ENCODE data around the gene HRH1.

DNA sequence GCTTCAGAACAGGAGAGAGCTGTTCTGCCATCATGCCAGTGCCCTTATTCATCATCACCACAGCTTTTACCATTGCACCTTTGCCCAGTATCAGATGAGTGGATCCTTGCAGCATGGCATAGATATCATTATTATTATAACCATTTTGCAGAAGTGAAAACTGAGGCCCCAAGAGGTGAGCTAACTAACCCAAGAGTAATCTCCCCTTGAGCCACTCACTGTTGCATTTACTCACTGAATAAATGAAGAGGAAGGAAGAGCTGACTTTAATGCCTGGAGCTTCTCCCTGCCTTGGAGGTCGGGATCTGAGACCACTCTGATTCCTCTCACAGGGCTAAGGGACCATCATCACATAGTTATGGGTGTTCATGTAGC, 32.0 kb downstream of the HRH1 start:
- TF ChIP-seq SOX5 (CRISPR knock-in tag; IDR thresholded peaks at IDR 0.05; ENCODE audit: borderline replicate concordance) (no peak), ZNF777 (CRISPR knock-in tag; IDR thresholded peaks at IDR 0.05) (no peak), HNRNPK (IDR thresholded peaks at IDR 0.05; ENCODE audit: low read depth, low read length, poor library complexity, severe bottlenecking) (no peak), ZBTB7A (CRISPR knock-in tag; IDR thresholded peaks at IDR 0.05) (no peak), CC2D1A (CRISPR knock-in tag; IDR thresholded peaks at IDR 0.05) (no peak), KLF15 (CRISPR knock-in tag; IDR thresholded peaks at IDR 0.05; ENCODE audit: borderline replicate concordance) (no peak), ZNF570 (CRISPR knock-in tag; IDR thresholded peaks at IDR 0.05; ENCODE audit: borderline replicate concordance) (no peak)
- TF ChIP-seq, protein P1, sequence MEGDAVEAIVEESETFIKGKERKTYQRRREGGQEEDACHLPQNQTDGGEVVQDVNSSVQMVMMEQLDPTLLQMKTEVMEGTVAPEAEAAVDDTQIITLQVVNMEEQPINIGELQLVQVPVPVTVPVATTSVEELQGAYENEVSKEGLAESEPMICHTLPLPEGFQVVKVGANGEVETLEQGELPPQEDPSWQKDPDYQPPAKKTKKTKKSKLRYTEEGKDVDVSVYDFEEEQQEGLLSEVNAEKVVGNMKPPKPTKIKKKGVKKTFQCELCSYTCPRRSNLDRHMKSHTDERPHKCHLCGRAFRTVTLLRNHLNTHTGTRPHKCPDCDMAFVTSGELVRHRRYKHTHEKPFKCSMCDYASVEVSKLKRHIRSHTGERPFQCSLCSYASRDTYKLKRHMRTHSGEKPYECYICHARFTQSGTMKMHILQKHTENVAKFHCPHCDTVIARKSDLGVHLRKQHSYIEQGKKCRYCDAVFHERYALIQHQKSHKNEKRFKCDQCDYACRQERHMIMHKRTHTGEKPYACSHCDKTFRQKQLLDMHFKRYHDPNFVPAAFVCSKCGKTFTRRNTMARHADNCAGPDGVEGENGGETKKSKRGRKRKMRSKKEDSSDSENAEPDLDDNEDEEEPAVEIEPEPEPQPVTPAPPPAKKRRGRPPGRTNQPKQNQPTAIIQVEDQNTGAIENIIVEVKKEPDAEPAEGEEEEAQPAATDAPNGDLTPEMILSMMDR (CRISPR knock-in tag; IDR thresholded peaks at IDR 0.05), result no peak
- TF ChIP-seq, protein P2, sequence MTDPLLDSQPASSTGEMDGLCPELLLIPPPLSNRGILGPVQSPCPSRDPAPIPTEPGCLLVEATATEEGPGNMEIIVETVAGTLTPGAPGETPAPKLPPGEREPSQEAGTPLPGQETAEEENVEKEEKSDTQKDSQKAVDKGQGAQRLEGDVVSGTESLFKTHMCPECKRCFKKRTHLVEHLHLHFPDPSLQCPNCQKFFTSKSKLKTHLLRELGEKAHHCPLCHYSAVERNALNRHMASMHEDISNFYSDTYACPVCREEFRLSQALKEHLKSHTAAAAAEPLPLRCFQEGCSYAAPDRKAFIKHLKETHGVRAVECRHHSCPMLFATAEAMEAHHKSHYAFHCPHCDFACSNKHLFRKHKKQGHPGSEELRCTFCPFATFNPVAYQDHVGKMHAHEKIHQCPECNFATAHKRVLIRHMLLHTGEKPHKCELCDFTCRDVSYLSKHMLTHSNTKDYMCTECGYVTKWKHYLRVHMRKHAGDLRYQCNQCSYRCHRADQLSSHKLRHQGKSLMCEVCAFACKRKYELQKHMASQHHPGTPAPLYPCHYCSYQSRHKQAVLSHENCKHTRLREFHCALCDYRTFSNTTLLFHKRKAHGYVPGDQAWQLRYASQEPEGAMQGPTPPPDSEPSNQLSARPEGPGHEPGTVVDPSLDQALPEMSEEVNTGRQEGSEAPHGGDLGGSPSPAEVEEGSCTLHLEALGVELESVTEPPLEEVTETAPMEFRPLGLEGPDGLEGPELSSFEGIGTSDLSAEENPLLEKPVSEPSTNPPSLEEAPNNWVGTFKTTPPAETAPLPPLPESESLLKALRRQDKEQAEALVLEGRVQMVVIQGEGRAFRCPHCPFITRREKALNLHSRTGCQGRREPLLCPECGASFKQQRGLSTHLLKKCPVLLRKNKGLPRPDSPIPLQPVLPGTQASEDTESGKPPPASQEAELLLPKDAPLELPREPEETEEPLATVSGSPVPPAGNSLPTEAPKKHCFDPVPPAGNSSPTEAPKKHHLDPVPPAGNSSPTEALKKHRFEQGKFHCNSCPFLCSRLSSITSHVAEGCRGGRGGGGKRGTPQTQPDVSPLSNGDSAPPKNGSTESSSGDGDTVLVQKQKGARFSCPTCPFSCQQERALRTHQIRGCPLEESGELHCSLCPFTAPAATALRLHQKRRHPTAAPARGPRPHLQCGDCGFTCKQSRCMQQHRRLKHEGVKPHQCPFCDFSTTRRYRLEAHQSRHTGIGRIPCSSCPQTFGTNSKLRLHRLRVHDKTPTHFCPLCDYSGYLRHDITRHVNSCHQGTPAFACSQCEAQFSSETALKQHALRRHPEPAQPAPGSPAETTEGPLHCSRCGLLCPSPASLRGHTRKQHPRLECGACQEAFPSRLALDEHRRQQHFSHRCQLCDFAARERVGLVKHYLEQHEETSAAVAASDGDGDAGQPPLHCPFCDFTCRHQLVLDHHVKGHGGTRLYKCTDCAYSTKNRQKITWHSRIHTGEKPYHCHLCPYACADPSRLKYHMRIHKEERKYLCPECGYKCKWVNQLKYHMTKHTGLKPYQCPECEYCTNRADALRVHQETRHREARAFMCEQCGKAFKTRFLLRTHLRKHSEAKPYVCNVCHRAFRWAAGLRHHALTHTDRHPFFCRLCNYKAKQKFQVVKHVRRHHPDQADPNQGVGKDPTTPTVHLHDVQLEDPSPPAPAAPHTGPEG (CRISPR knock-in tag; IDR thresholded peaks at IDR 0.05), result no peak
- TF ChIP-seq, protein P3, sequence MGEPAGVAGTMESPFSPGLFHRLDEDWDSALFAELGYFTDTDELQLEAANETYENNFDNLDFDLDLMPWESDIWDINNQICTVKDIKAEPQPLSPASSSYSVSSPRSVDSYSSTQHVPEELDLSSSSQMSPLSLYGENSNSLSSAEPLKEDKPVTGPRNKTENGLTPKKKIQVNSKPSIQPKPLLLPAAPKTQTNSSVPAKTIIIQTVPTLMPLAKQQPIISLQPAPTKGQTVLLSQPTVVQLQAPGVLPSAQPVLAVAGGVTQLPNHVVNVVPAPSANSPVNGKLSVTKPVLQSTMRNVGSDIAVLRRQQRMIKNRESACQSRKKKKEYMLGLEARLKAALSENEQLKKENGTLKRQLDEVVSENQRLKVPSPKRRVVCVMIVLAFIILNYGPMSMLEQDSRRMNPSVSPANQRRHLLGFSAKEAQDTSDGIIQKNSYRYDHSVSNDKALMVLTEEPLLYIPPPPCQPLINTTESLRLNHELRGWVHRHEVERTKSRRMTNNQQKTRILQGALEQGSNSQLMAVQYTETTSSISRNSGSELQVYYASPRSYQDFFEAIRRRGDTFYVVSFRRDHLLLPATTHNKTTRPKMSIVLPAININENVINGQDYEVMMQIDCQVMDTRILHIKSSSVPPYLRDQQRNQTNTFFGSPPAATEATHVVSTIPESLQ (CRISPR knock-in tag; conservative IDR thresholded peaks at IDR 0.05), result no peak
